ENCODE data around the gene COMMD6.

Gene COMMD6

DNA sequence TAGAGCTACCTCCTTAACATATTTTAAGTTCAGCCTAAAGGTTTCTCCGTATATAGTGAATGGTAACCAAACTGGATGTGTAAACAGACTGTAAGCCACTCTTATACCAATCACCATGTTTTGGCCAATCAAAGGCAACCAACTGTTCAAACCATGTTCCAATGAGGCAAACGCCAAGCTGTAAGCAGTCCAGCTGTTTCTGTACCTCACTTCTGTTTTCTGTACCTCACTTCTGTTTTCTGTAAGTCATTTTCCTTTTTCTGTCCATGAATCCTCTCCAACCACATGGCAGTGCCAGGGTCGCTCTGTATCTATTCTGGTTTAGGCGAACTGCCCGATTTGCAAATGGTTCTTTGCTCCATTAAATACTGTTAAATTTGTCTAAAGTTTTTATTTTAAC, 24.4 kb downstream of the COMMD6 start:
- ChIA-PET POLR2A (ENCODE audit: low non-redundant PET) (interaction anchor here (0.6 kb wide), 1 partner anchor 31 kb away, joined by 3 read pairs; the partner anchor contains the start of gene TBC1D4), CTCF (no interaction called here)
- DNase-seq (ENCODE audit: low spot score): no peak
- no peak overlapping the region for H3K27ac ChIP-seq
- TF ChIP-seq, protein P1, sequence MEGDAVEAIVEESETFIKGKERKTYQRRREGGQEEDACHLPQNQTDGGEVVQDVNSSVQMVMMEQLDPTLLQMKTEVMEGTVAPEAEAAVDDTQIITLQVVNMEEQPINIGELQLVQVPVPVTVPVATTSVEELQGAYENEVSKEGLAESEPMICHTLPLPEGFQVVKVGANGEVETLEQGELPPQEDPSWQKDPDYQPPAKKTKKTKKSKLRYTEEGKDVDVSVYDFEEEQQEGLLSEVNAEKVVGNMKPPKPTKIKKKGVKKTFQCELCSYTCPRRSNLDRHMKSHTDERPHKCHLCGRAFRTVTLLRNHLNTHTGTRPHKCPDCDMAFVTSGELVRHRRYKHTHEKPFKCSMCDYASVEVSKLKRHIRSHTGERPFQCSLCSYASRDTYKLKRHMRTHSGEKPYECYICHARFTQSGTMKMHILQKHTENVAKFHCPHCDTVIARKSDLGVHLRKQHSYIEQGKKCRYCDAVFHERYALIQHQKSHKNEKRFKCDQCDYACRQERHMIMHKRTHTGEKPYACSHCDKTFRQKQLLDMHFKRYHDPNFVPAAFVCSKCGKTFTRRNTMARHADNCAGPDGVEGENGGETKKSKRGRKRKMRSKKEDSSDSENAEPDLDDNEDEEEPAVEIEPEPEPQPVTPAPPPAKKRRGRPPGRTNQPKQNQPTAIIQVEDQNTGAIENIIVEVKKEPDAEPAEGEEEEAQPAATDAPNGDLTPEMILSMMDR (conservative IDR thresholded peaks at IDR 0.05; ENCODE audit: low read depth): no peak

DNA sequence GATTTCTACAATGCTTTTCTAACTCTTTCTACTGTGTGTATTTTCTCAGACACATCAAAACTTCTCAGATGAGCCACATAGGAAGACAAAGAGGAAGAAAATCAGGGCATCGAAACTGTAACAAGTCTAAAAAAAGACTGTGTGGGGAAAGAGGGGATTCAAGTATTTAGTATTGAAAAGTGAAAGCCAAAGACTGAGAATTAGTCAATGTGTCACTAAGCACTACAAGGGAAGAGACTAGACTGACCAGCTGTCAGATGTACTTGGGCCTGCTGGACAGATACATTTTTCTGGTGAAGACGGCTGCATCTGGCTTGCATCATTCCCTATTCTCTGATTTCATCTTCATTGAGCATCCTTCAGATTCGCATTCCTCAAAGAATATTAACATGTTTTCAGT, 25.4 kb downstream of the COMMD6 start:
- no peak for DNase-seq (ENCODE audit: low spot score)
- TF ChIP-seq, protein P1 (conservative IDR thresholded peaks at IDR 0.05; ENCODE audit: low read depth): no peak
- POLR2A ChIA-PET (ENCODE audit: low non-redundant PET): no interaction called here
- CTCF ChIA-PET: no interaction called here
- H3K27ac ChIP-seq: no peak overlapping the region

DNA sequence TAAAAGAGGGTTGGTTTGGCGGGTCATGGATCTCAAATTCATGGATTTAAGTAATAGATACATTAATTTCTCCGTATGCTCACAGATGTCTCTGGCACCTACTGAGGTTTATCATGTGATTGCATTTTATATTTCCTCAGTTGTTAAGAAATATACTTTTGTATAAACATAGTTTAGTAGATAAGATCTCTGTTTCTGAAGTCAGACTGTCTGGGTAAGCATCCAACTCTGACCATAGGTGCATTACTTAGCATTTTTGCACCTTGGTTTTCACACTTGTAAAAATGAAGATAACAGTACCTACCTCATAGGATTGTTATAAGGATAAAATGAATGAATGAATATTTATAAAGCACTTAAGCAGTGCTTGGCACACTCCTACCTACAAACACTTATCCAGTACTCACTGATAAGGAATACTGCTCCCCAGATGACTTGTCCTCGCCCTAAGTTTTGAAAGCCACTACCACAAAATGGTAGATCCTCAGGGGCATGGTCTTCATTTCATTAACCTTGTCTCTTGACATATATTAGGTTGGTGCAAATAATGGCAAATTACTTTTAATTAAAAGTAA, 26.5 kb downstream of the COMMD6 start:
- TF ChIP-seq, protein P1 (conservative IDR thresholded peaks at IDR 0.05; ENCODE audit: low read depth): no peak
- no peak for DNase-seq (ENCODE audit: low spot score)
- CTCF ChIA-PET: no interaction called here
- H3K27ac ChIP-seq: no peak overlapping the region
- POLR2A ChIA-PET (ENCODE audit: low non-redundant PET): no interaction called here

DNA sequence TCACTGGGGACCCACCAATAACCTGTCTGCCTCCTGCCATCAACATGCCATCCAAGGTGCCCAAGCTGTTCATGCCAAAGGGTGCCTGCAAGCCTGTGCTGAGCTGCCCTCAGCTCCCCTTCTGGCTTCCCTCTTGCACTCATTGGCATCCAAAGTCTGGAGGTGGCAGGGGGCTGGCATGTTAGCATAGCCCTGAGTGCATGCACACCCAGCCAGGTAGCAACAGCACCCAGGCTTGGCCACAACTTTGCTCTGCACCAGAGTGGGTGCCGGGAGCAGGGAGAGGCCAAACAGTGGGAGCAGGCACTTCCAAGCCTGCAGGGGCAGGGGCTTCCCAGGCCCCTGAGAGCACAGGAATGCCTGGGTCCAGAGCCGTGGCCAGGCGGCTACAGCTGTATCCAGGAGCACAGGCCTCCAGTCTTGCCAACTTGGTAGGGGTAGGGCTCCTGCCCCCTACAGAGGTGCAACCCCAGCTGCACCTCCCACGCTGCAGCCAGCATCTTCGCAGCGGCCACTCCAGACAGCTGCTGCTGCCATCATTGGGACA, 29.6 kb downstream of the COMMD6 start:
- CTCF ChIA-PET: no interaction called here
- POLR2A ChIA-PET (ENCODE audit: low non-redundant PET): no interaction called here
- no peak overlapping the region for H3K27ac ChIP-seq
- DNase-seq (ENCODE audit: low spot score): no peak
- TF ChIP-seq, protein P1 (conservative IDR thresholded peaks at IDR 0.05; ENCODE audit: low read depth): no peak

DNA sequence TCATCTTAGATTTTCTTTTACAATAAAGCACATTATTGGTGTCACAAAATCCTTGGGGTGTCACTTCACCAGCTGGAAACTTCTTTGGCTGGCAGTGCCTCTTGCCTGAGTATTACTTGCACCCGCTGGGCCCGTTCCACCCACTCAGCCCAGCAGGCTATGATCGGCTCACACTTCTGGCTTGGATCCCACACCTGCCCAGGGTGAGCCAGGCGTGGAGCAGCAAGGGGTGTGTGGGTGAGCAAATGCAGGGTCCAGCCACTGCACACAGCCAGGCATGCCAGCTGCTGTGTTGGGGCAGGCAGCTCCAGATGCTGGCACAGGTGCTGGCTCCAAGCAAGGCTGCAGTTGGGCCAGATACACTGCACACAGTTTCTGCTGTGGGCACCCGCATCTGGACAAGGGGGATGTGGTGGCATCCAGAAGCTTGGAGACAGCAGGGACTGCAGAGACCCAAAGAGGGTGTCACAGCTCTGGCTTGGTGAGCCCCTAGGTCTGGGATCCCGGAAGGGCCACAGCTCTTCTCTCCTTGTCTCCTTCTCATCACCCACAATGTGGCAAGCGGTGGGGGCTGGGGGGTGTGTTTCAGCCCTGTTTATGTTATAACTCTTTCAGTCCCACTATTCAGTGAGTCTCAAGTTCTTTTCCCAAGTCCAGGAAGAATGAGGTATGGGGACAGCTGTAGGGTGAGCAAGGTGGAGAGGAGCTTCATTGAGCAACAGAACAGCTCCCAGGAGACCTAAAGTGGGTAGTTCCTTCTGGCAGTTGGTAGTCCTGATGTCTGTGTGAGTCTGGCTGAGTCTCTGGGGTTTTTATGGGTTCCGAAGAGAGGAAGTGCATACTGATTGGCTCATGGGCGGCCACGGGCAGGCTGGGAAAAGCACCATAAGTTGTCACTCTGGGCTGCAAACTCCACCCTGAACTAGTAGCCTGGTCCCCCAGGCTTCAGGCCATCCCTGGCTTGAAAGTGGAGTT, 30.3 kb downstream of the COMMD6 start:
- CTCF ChIA-PET: interaction anchor here (0.6 kb wide), 1 partner anchor 1784 kb away, joined by 3 read pairs; no protein-coding TSS in a partner anchor
- no peak for DNase-seq (ENCODE audit: low spot score)
- no peak overlapping the region for H3K27ac ChIP-seq
- POLR2A ChIA-PET (ENCODE audit: low non-redundant PET): no interaction called here
- TF ChIP-seq, protein P1 (conservative IDR thresholded peaks at IDR 0.05; ENCODE audit: low read depth): no peak

DNA sequence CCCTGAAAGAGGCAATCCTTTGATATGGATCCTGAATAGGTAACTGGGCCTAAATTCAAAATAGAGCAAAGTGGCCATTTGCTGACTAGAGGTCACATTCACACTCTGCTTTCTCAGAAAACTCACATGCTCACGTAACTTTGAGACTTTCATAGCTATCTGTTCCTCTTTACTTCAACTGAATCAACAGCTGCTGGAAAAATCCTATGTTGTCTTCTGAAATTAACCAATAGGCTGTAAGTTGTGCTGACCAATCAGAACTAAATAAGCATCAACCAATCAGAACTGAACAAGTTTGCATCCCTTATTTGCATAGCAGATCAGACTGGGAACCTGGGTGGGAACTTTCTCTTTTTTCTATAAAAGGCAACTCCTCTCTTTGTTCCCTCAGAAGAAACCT, 31.6 kb downstream of the COMMD6 start:
- H3K27ac ChIP-seq: no peak overlapping the region
- ChIA-PET CTCF (no interaction called here), POLR2A (ENCODE audit: low non-redundant PET) (no interaction called here)
- no peak for DNase-seq (ENCODE audit: low spot score)
- TF ChIP-seq, protein P1 (conservative IDR thresholded peaks at IDR 0.05; ENCODE audit: low read depth): no peak
